Measurements from ENCODE around the gene OR2AE1.

OR2AE1 gene

DNA sequence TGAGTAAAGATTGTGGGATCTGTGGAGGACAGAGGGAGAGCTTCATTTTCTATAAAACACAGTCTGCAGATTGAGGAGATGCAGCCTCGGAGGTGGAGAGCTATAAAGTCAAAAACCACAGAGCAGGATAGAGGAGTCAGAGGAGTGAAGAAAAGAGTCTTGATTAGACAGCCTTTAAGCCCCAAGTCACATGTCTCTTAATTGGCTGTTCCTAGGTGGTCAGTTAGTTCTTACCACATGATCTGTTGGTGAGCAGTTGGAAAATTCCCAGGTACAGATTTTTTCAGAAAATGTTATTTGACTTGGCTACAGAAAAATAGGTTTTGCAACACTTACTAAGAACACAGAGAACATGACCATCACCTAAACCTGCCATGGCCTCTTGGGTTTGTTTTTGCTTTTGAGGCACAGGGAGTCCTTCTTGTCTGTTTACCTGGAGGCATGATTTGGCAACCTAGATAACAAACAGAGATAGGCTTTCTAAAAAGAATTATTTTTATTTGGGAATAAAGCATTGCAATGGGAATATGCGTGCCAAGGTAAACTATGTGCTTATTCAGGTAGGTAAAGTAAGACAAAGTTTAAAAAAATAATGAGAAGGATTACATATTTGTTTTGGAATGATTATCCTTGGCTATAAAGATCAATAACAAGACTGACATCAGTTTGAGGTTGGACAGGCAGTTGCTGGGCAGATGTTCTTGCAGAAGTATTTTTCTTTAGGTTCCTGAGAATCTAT is 49.6 kb downstream of the OR2AE1 start:
- TF ChIP-seq, protein P1, sequence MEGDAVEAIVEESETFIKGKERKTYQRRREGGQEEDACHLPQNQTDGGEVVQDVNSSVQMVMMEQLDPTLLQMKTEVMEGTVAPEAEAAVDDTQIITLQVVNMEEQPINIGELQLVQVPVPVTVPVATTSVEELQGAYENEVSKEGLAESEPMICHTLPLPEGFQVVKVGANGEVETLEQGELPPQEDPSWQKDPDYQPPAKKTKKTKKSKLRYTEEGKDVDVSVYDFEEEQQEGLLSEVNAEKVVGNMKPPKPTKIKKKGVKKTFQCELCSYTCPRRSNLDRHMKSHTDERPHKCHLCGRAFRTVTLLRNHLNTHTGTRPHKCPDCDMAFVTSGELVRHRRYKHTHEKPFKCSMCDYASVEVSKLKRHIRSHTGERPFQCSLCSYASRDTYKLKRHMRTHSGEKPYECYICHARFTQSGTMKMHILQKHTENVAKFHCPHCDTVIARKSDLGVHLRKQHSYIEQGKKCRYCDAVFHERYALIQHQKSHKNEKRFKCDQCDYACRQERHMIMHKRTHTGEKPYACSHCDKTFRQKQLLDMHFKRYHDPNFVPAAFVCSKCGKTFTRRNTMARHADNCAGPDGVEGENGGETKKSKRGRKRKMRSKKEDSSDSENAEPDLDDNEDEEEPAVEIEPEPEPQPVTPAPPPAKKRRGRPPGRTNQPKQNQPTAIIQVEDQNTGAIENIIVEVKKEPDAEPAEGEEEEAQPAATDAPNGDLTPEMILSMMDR (conservative IDR thresholded peaks at IDR 0.05; ENCODE audit: low read length): no peak
- H3K4me3 ChIP-seq (ENCODE audit: low read length): no peak overlapping the region
- no peak for DNase-seq (ENCODE audit: low read depth)

All from AG10803 (cell line).